ENCODE measurements around the gene PTGDS. TPM values are rescaled to one million over a fixed set of nuclear protein-coding genes. Genes with fewer than 3 reads are reported as not detected.

The PTGDS gene
- total RNA-seq, 2 experiments from 2014 or later, result not detected

- Mint-ChIP-seq H3K4me1 (ENCODE audit: low read depth) (peaks cover 18% of the 10 kb centered on the region), H3K36me3 (peaks cover 10% of the 10 kb centered on the region), H3K27ac (peak within 1 kb of the TSS; percentile 79), H3K27me3 (peaks cover 4% of the 10 kb centered on the region), H3K9me3 (no peaks in the 10 kb centered on the region), H3K4me3 (peak within 1 kb of the TSS; percentile 82)
- POLR2A ChIA-PET, result interaction anchor here (0.9 to 3.1 kb wide), 6 partner anchors 14 to 264 kb away, joined by 3 to 12 read pairs (median 3); no protein-coding TSS in a partner anchor
- peak; percentile 96 for DNase-seq
- intact Hi-C loops (cut with micrococcal nuclease), result loop anchor here (1.0 to 5.0 kb wide), 3 partner anchors 14 to 205 kb away; partner anchors contain the start of gene C8G
- CTCF ChIA-PET, result interaction anchor here (1.0 to 2.5 kb wide), 10 partner anchors 9 to 150 kb away, joined by 3 to 24 read pairs (median 5); partner anchors contain the start of genes ABCA2, AJM1, C8G and FBXW5
These were observed 14.9 kb downstream of the PTGDS start, which contains the start of gene PAXX for GRCh38 chr9:136991993-136992818. PAXX (plus strand) TSS chr9:136992422; CDS start chr9:136992444, 22 bp downstream.

GRCh38 chr9:136992819-136993369 is 15.6 kb downstream of the PTGDS start:
- POLR2A ChIA-PET, result interaction anchor here (1.0 to 3.1 kb wide), 5 partner anchors 15 to 265 kb away, joined by 3 to 12 read pairs (median 3); no protein-coding TSS in a partner anchor
- Mint-ChIP-seq H3K4me1 (ENCODE audit: low read depth) (peaks cover 22% of the 10 kb centered on the region), H3K36me3 (peaks cover 10% of the 10 kb centered on the region), H3K9me3 (no peaks in the 10 kb centered on the region), H3K27me3 (peaks cover 5% of the 10 kb centered on the region), H3K27ac (peak overlapping the region; percentile 79), H3K4me3 (peak overlapping the region; percentile 82)
- intact Hi-C loops (cut with micrococcal nuclease), result loop anchor here (1.0 to 5.0 kb wide), 3 partner anchors 15 to 206 kb away; partner anchors contain the start of gene C8G
- CTCF ChIA-PET, result interaction anchor here (1.0 to 2.5 kb wide), 10 partner anchors 9 to 244 kb away, joined by 3 to 24 read pairs (median 5); partner anchors contain the start of genes ABCA2, AJM1, C8G and FBXW5
- DNase-seq, result no peak

GRCh38 chr9:136994180-136994887 is 17.0 kb downstream of the PTGDS start:
- Mint-ChIP-seq H3K27ac (no peak overlapping the region), H3K4me1 (ENCODE audit: low read depth) (peaks cover 31% of the 10 kb centered on the region), H3K4me3 (no peak overlapping the region), H3K9me3 (no peaks in the 10 kb centered on the region), H3K27me3 (peaks cover 7% of the 10 kb centered on the region), H3K36me3 (peaks cover 10% of the 10 kb centered on the region)
- CTCF ChIA-PET, result interaction anchor here (1.7 to 2.5 kb wide), 2 partner anchors 34 to 202 kb away, joined by 4 to 24 read pairs; partner anchors contain the start of gene ABCA2
- intact Hi-C loops (cut with micrococcal nuclease), result loop anchor here (5.0 kb wide), 2 partner anchors 47 to 207 kb away; partner anchors contain the start of gene C8G
- POLR2A ChIA-PET, result interaction anchor here (1.0 kb wide), 1 partner anchor 73 kb away, joined by 3 read pairs; no protein-coding TSS in a partner anchor
- no peak for DNase-seq

GRCh38 chr9:136994888-136995230 is 17.6 kb downstream of the PTGDS start:
- no peak for DNase-seq
- Mint-ChIP-seq H3K9me3 (no peaks in the 10 kb centered on the region), H3K27me3 (peaks cover 7% of the 10 kb centered on the region), H3K36me3 (peaks cover 10% of the 10 kb centered on the region), H3K27ac (no peak overlapping the region), H3K4me1 (ENCODE audit: low read depth) (peaks cover 31% of the 10 kb centered on the region), H3K4me3 (no peak overlapping the region)
- POLR2A ChIA-PET, result no interaction called here
- CTCF ChIA-PET, result interaction anchor here (1.7 kb wide), 1 partner anchor 202 kb away, joined by 4 read pairs; no protein-coding TSS in a partner anchor
- intact Hi-C loops (cut with micrococcal nuclease), result loop anchor here (5.0 kb wide), 3 partner anchors 37 to 208 kb away; partner anchors contain the start of genes C8G and FUT7

- intact Hi-C loops (cut with micrococcal nuclease), result loop anchor here (5.0 kb wide), 1 partner anchor 37 kb away; the partner anchor contains the start of gene FUT7
- POLR2A ChIA-PET, result interaction anchor here (1.0 kb wide), 1 partner anchor 32 kb away, joined by 3 read pairs; no protein-coding TSS in a partner anchor
- CTCF ChIA-PET, result interaction anchor here (1.4 to 1.6 kb wide), 2 partner anchors 10 to 47 kb away, joined by 4 to 5 read pairs; no protein-coding TSS in a partner anchor
- Mint-ChIP-seq H3K27me3 (peaks cover 7% of the 10 kb centered on the region), H3K27ac (no peak overlapping the region), H3K4me3 (no peak overlapping the region), H3K36me3 (peaks cover 10% of the 10 kb centered on the region), H3K9me3 (no peaks in the 10 kb centered on the region), H3K4me1 (ENCODE audit: low read depth) (peaks cover 35% of the 10 kb centered on the region)
- DNase-seq, result no peak
These were observed 18.1 kb downstream of the PTGDS start for GRCh38 chr9:136995362-136995761.

GRCh38 chr9:136995772-136996311 is 18.5 kb downstream of the PTGDS start:
- Mint-ChIP-seq H3K36me3 (peaks cover 10% of the 10 kb centered on the region), H3K9me3 (no peaks in the 10 kb centered on the region), H3K27me3 (peaks cover 7% of the 10 kb centered on the region), H3K4me3 (no peak overlapping the region), H3K4me1 (ENCODE audit: low read depth) (peaks cover 39% of the 10 kb centered on the region), H3K27ac (no peak overlapping the region)
- POLR2A ChIA-PET, result interaction anchor here (0.8 to 1.0 kb wide), 2 partner anchors 31 to 110 kb away, joined by 3 read pairs; partner anchors contain the start of gene TRAF2
- CTCF ChIA-PET, result interaction anchor here (0.8 to 1.8 kb wide), 7 partner anchors 9 to 208 kb away, joined by 3 to 15 read pairs (median 5); partner anchors contain the start of genes ABCA2 and AJM1
- DNase-seq, result no peak
- intact Hi-C loops (cut with micrococcal nuclease), result loop anchor here (5.0 kb wide), 1 partner anchor 36 kb away; the partner anchor contains the start of gene FUT7

GRCh38 chr9:136996361-136997292 is 19.3 kb downstream of the PTGDS start, which contains the start of gene CLIC3:
CLIC3 (minus strand) TSS chr9:136996568; CDS start chr9:136996543, 25 bp downstream.
- Mint-ChIP-seq H3K27me3 (peaks cover 7% of the 10 kb centered on the region), H3K27ac (no peak within 1 kb of the TSS), H3K4me3 (no peak within 1 kb of the TSS), H3K36me3 (peaks cover 10% of the 10 kb centered on the region), H3K4me1 (ENCODE audit: low read depth) (peaks cover 39% of the 10 kb centered on the region), H3K9me3 (no peaks in the 10 kb centered on the region)
- intact Hi-C loops (cut with micrococcal nuclease), result loop anchor here (5.0 kb wide), 1 partner anchor 36 kb away; the partner anchor contains the start of gene FUT7
- peak; percentile 47 for DNase-seq
- ChIA-PET CTCF (interaction anchor here (0.8 to 1.8 kb wide), 7 partner anchors 9 to 209 kb away, joined by 3 to 15 read pairs (median 5); partner anchors contain the start of genes ABCA2 and AJM1), POLR2A (interaction anchor here (0.8 to 1.0 kb wide), 2 partner anchors 30 to 110 kb away, joined by 3 read pairs; partner anchors contain the start of gene TRAF2)

GRCh38 chr9:136997371-136997770 is 20.1 kb downstream of the PTGDS start:
- Mint-ChIP-seq H3K4me1 (ENCODE audit: low read depth) (peaks cover 39% of the 10 kb centered on the region), H3K4me3 (no peak overlapping the region), H3K36me3 (peaks cover 10% of the 10 kb centered on the region), H3K27ac (no peak overlapping the region), H3K27me3 (peaks cover 7% of the 10 kb centered on the region), H3K9me3 (no peaks in the 10 kb centered on the region)
- DNase-seq, result no peak
- POLR2A ChIA-PET, result interaction anchor here (0.7 kb wide), 1 partner anchor 130 kb away, joined by 3 read pairs; no protein-coding TSS in a partner anchor
- CTCF ChIA-PET, result interaction anchor here (1.4 to 1.8 kb wide), 2 partner anchors 22 to 38 kb away, joined by 8 to 15 read pairs; no protein-coding TSS in a partner anchor
- intact Hi-C loops (cut with micrococcal nuclease), result loop anchor here (5.0 kb wide), 1 partner anchor 35 kb away; the partner anchor contains the start of gene FUT7

GRCh38 chr9:136997830-136998234 is 20.5 kb downstream of the PTGDS start:
- peaks cover 39% of the 10 kb centered on the region for H3K4me1 Mint-ChIP-seq (ENCODE audit: low read depth)
- ChIA-PET POLR2A (interaction anchor here (0.7 kb wide), 1 partner anchor 129 kb away, joined by 3 read pairs; no protein-coding TSS in a partner anchor), CTCF (no interaction called here)
- H3K27ac Mint-ChIP-seq, result peak overlapping the region; percentile 46
- peak overlapping the region; percentile 3 for H3K4me3 Mint-ChIP-seq
- H3K27me3 Mint-ChIP-seq, result peaks cover 7% of the 10 kb centered on the region
- intact Hi-C loops (cut with micrococcal nuclease), result loop anchor here (5.0 kb wide), 1 partner anchor 34 kb away; the partner anchor contains the start of gene FUT7
- H3K36me3 Mint-ChIP-seq, result peaks cover 10% of the 10 kb centered on the region
- peak; percentile 56 for DNase-seq
- no peaks in the 10 kb centered on the region for H3K9me3 Mint-ChIP-seq

All from activated CD4-positive, alpha-beta memory T cell treated with anti-CD3 and anti-CD28 coated beads for 36 hours (primary cell).